Suppressor macrophage (primary cell): ENCODE measurements around the gene SLIT1.

Source experiments
- DNase-seq, 4 experiments: peaks; one replicate each; pipeline ENCODE4 v3.0.0-alpha.2; 2020 to 2022

SLIT1 gene

GRCh38 chr10:96996275-96996965 lies 189.3 kb downstream of the SLIT1 start:
- DNase-seq: no peak

GRCh38 chr10:96995851-96996250 lies 189.9 kb downstream of the SLIT1 start:
- DNase-seq: no peak

DNA sequence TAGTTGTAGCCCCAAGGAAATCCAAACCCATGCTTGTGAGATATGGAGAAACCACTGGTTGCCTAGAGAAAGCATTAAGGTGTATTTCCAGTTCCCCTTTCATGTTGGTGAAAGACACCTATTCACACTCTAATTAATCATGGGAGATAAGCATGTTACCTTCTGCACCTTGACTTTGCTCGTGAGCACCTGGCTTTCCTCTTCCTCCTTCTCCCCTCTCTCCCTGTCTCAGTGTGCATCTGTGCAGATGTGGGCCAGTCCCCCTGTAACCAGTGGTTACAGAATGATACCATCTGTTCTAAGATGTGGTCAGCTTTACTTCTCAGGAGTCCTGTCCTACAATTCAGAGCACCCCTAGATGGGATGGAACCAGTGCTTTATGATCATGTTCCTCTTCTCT lies 193.0 kb downstream of the SLIT1 start:
- no peak for DNase-seq

GRCh38 chr10:96991313-96991841 lies 194.4 kb downstream of the SLIT1 start:
- no peak for DNase-seq

DNA sequence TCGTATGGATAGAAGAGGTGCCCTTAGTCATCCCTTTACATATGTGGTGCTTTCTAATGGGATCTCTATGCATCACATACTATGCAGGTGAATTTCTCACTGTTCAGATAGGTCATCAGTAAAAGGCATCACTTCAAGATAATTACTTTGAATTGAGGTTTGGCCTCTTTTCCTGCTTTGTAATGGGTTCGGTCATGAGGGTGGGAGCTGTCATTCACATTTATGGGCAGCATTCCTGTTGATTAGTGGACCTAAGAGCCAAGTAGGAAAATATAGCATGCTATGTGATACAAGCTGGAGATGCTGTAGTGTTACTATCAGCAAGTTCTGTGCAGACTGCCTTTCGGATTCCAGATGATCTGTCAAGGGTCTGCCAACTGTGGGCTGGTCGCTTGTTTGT lies 197.3 kb downstream of the SLIT1 start:
- DNase-seq: no peak

GRCh38 chr10:96987842-96988175 lies 197.9 kb downstream of the SLIT1 start:
- DNase-seq: no peak

- DNase-seq: no peak
Observed at GRCh38 chr10:96987141-96987841, 198.5 kb downstream of the SLIT1 start.

- no peak for DNase-seq
Observed at GRCh38 chr10:96986200-96986856, 199.4 kb downstream of the SLIT1 start.

DNA sequence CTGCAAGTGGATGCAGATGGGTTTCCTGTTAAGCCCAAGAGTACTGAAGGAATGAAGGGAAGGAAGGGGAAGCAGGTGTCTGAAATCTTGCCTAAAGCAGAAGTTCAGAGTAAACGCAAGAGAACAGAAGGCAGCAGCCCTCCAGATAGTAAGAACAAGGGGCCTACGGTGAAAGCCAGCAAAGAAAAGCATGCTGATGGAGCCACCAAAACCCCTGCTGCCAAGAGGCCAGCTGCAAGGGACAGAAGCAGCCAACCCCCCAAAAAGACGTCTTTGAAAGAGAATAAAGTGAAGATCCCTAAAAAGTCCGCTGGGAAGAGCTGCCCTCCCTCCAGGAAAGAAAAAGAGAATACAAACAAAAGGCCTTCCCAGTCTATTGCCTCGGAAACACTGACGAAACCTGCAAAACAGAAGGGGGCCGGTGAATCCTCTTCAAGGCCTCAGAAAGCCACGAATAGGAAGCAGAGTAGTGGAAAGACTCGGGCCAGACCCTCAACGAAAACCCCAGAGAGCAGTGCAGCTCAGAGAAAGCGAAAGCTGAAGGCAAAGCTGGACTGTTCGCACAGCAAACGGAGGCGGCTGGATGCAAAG lies 201.1 kb downstream of the SLIT1 start:
- DNase-seq: peak in 3 of 4 experiments; percentile 26 to 36 (median 35)

GRCh38 chr10:96982149-96982930 lies 203.4 kb downstream of the SLIT1 start:
- no peak for DNase-seq

GRCh38 chr10:96978621-96979154 lies 207.1 kb downstream of the SLIT1 start:
- DNase-seq: no peak

- no peak for DNase-seq
Observed at GRCh38 chr10:96975136-96975535, 210.6 kb downstream of the SLIT1 start.

GRCh38 chr10:96973809-96974747 lies 211.7 kb downstream of the SLIT1 start:
- DNase-seq: peak in 3 of 4 experiments; percentile 18 to 47 (median 47)

DNA sequence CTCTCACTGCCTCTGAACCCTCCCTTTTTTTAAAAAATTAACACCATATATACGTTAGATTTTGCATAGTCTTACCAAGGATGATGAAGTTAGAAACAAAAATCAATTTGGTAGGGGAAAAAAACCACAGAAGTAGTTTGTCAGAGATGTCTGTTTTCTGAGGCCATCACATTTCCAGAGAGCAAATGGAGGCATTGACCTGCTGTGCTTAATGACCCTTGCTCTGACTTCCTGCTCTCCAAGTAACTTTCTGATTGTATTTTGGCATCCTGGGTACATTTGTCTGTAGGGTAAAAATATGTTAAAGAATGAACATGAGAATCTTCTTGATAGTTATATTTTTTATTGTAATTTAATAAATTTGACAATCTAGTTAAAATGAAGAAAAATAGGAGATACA lies 213.5 kb downstream of the SLIT1 start:
- no peak for DNase-seq

DNA sequence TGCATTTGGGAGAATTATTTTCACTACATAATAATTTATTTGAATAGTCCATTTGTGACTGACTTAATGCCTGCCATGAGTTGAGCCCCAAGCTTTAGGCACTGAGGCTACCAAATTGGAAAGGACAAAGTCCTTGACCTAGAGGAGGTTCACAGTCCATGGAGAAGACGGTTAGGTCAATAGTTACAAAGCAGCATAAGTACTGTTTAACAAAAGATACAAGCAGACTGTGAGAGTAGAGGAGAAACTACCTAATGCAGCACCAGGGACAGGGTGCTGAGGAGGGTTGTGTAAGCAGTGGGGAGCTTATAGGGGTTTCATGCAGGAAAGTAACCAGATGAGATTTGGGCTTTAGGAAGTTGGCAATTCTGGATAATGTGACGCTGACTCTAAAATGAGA lies 214.4 kb downstream of the SLIT1 start:
- DNase-seq: no peak

DNA sequence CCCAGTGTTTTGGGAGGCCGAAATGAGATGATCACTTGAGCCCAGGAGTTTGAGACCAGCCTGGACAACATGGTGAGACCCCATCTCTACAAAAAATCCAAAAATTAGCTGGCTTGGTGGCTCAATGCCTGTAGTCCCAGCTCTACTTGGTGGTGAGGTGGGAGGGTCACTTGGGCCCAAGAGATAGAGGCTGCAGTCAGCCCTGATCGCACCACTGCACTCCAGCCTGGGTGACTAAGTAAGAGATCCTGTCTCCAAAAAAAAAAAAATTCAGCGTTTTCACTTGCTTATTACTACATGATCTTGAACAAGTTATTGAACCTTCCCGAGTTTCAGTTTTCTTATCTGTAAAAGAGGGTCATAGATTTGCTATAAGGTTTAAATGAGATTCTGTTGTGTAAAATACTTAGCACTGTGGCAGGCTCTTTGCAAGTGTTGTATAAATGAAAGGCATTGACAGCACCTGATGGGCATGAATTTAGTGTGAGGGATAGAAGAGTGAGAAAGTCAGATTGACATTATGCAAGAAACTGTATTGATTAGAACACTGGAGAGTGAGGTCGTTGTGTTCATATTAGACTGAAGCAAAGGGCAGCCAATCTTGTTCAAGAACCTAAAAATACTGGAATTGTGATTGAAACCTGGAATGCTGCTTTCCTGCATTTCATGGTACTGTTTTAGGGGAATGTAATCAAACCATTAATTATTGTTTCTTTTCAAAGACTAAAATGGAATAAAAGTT lies 216.9 kb downstream of the SLIT1 start:
- no peak for DNase-seq

DNA sequence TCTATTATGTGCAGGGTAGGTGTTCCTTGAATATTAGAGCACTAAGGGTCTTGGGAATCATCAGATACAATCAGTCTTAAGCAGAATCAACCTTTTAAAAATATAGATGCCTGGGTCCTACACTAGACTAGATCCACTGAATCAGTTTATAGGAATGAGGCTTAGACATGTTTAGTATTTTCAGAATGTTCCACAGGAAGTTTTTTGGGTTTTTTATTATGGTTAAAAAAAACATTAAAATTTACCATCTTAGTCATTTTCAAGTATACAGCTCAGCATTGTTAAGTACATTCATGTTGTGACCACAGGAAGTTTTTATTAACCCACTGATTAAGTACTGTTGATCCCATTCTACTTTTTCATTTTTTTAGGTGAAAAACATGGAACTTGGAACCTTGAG lies 217.9 kb downstream of the SLIT1 start:
- no peak for DNase-seq

GRCh38 chr10:96964131-96964530 lies 221.6 kb downstream of the SLIT1 start:
- DNase-seq: no peak

DNA sequence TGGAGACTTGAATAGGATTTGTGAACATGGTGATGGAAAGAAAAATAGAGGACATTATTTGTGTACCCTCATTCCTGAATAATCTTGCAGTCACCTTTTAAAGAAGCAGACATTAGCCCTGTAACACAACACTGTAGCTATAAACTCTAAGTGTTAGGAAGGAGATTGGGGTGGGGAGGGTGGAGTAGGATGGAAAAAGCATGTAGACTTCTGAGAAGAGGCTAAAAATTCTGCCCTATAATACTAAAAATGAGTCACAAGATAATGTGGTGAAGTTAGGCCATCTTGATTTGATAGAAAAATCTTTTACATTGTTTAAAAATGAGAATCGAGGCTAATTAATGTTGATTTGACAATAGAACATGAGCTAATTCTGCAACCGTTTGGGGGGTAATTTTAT lies 224.9 kb downstream of the SLIT1 start:
- DNase-seq: no peak

- no peak for DNase-seq
Observed at GRCh38 chr10:96959733-96960132, 226.0 kb downstream of the SLIT1 start.
